ENCODE data around the gene INSL3. TPM values are rescaled to one million over a fixed set of nuclear protein-coding genes. Genes with fewer than 3 reads are reported as not detected.
A peak's percentile ranks its signal among the peaks of the same experiment; 100 is the strongest.

The INSL3 gene
- total RNA-seq, 1 donor from 2014 or later, result not detected

DNA sequence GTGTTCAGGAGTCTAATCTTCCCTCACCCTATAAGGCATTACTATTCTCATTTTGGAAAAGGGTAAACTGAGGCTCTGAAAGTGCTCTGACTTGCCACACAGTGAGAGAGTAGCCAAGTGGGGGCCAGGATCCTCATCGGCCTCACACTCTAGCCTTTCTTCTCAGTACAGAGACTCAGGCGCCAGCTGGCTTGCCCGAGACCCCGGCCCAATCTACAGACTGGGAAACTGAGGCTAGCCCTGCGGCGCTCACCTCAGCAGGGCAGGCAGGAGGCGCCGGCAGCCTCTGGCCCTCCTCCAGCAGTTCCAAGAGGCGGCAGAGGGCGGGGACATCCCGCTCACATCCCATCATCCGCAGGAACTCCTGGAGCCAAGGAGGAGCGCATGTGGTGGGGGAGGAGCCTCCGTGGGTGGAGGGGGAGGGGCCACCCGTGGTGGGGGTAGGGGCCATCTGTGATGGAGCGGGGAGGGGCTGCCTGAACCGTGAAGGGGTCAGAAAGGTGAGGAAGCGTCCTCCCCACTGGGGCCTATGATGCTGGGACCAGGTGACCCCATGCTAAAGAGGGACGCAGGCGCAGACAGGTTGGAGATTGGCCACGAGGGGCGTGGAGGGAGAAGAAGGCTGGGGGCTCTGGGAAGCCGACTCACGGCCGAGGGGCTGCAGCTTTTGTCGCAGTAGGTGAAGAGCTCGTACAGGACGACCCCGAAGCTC lies 8.7 kb upstream of the INSL3 start:
- Mint-ChIP-seq H3K4me3 (ENCODE audit: unreplicated experiment) (peak overlapping the region; percentile 85), H3K9me3 (ENCODE audit: unreplicated experiment) (peaks cover 2% of the 10 kb centered on the region), H3K4me1 (ENCODE audit: low read depth, unreplicated experiment) (no peaks in the 10 kb centered on the region), H3K27me3 (ENCODE audit: unreplicated experiment) (peaks cover 11% of the 10 kb centered on the region), H3K36me3 (ENCODE audit: unreplicated experiment) (peaks cover 3% of the 10 kb centered on the region), H3K27ac (ENCODE audit: unreplicated experiment) (peak overlapping the region; percentile 85)
- no peak for TF ChIP-seq CTCF (IDR thresholded peaks at IDR 0.05; ENCODE audit: partially characterized antibody, unreplicated experiment)
- DNase-seq, result peak; percentile 73

DNA sequence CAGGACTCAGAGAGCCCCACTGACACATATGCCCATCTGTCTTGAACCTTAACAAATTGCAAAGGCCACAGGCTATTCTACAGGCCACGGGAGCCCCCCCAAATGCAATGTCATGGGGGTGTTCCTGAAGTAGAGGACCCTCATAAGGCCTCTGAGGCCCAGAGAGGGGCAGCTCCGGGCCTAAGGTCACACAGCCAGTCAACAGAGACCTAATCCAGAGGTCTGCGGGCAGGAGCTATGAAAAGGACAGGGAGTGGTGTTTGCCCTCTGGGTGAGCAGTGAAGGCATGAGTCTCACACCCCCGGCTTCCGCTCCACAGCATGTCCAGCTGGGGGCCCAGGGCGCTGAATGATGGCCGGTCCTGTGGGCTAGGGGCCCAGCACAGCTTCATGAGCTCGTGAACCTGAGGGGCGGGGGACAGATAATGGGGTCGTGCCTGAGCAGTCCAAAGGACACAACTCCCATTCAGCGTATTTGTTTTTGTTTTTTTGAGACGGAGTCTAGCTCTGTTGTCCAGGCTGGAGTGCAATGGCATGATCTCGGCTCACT lies 5.3 kb upstream of the INSL3 start:
- no peaks in the 10 kb centered on the region for H3K36me3 Mint-ChIP-seq (ENCODE audit: unreplicated experiment)
- no peaks in the 10 kb centered on the region for H3K4me1 Mint-ChIP-seq (ENCODE audit: low read depth, unreplicated experiment)
- peaks cover 10% of the 10 kb centered on the region for H3K27me3 Mint-ChIP-seq (ENCODE audit: unreplicated experiment)
- TF ChIP-seq CTCF (IDR thresholded peaks at IDR 0.05; ENCODE audit: partially characterized antibody, unreplicated experiment), result no peak
- no peak for DNase-seq
- H3K4me3 Mint-ChIP-seq (ENCODE audit: unreplicated experiment), result no peak overlapping the region
- H3K9me3 Mint-ChIP-seq (ENCODE audit: unreplicated experiment), result no peaks in the 10 kb centered on the region
- no peak overlapping the region for H3K27ac Mint-ChIP-seq (ENCODE audit: unreplicated experiment)

GRCh38 chr19:17824339-17824738 lies 3.0 kb upstream of the INSL3 start:
- no peak for DNase-seq
- Mint-ChIP-seq H3K36me3 (ENCODE audit: unreplicated experiment) (no peaks in the 10 kb centered on the region), H3K27ac (ENCODE audit: unreplicated experiment) (no peak overlapping the region), H3K4me3 (ENCODE audit: unreplicated experiment) (no peak overlapping the region), H3K9me3 (ENCODE audit: unreplicated experiment) (no peaks in the 10 kb centered on the region), H3K4me1 (ENCODE audit: low read depth, unreplicated experiment) (no peaks in the 10 kb centered on the region), H3K27me3 (ENCODE audit: unreplicated experiment) (peaks cover 7% of the 10 kb centered on the region)
- TF ChIP-seq CTCF (IDR thresholded peaks at IDR 0.05; ENCODE audit: partially characterized antibody, unreplicated experiment), result no peak

DNA sequence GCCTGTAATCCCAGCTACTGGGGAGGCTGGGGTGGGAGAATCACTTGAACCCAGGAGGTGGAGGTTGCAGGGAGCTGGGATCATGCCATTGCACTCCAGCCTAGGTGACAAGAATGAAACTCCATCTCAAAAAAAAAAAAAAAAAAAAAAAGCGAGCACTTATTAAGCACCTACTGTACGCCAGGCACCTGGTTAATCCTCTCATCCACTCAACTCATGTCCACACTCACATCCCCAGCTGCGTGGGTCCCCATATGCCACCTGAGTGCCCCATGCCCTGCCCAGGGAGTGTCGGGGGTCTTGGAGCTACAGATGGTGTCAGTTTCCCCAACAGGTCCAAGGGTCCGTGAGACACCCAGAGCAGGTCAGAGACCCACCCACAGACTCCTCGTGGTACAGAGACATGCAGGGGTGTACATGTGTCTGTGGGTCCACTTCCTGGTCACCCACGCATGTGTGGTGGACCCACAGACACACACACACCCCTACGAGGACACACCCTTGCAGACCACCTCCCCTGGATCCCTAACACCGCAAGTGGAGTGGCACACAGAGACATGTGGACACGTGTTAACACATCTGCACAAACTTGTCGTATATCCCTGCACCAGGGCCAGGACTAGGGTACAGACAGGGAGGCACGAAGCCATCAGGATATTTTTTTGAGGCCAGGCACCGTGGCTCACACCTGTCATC lies 3.5 kb downstream of the INSL3 start:
- no peak for TF ChIP-seq CTCF (IDR thresholded peaks at IDR 0.05; ENCODE audit: partially characterized antibody, unreplicated experiment)
- H3K4me1 Mint-ChIP-seq (ENCODE audit: low read depth, unreplicated experiment), result no peaks in the 10 kb centered on the region
- no peaks in the 10 kb centered on the region for H3K27me3 Mint-ChIP-seq (ENCODE audit: unreplicated experiment)
- no peak overlapping the region for H3K27ac Mint-ChIP-seq (ENCODE audit: unreplicated experiment)
- no peak overlapping the region for H3K4me3 Mint-ChIP-seq (ENCODE audit: unreplicated experiment)
- DNase-seq, result no peak
- H3K9me3 Mint-ChIP-seq (ENCODE audit: unreplicated experiment), result peaks cover 3% of the 10 kb centered on the region
- H3K36me3 Mint-ChIP-seq (ENCODE audit: unreplicated experiment), result no peaks in the 10 kb centered on the region

- no peak for DNase-seq
- Mint-ChIP-seq H3K9me3 (ENCODE audit: unreplicated experiment) (peaks cover 6% of the 10 kb centered on the region), H3K4me3 (ENCODE audit: unreplicated experiment) (no peak overlapping the region), H3K36me3 (ENCODE audit: unreplicated experiment) (no peaks in the 10 kb centered on the region), H3K27me3 (ENCODE audit: unreplicated experiment) (peaks cover 1% of the 10 kb centered on the region), H3K27ac (ENCODE audit: unreplicated experiment) (no peak overlapping the region), H3K4me1 (ENCODE audit: low read depth, unreplicated experiment) (no peaks in the 10 kb centered on the region)
- no peak for TF ChIP-seq CTCF (IDR thresholded peaks at IDR 0.05; ENCODE audit: partially characterized antibody, unreplicated experiment)
Observed at GRCh38 chr19:17812099-17812498, 9.2 kb downstream of the INSL3 start.
